Effector CD8-positive, alpha-beta T cell (primary cell): ENCODE results near the gene RTP2.
"Not testable (repeated sequence)": the region's sequence is repeated elsewhere in the genome, so short reads cannot be mapped to it uniquely, and the experiment has no call there.

Experiments
- DNase-seq: peaks from one replicate; lab custom pipeline; 2025; lab: John Stamatoyannopoulos, UW

The RTP2 gene

GRCh38 chr3:187713504-187713903, 11.1 kb upstream of the RTP2 start:
- DNase-seq, result no peak

- no peak for DNase-seq
These were observed 6.8 kb upstream of the RTP2 start for GRCh38 chr3:187709155-187709554.

GRCh38 chr3:187708696-187709095, 6.3 kb upstream of the RTP2 start:
- DNase-seq, result no peak

- no peak for DNase-seq
These were observed 4.6 kb upstream of the RTP2 start for GRCh38 chr3:187706971-187707370.

GRCh38 chr3:187705164-187705563, 2.8 kb upstream of the RTP2 start:
- no peak for DNase-seq

GRCh38 chr3:187700249-187700648, 2.1 kb downstream of the RTP2 start:
- no peak for DNase-seq

GRCh38 chr3:187698499-187699399, 3.6 kb downstream of the RTP2 start:
- no peak for DNase-seq

- no peak for DNase-seq
These were observed 6.3 kb downstream of the RTP2 start for GRCh38 chr3:187696021-187696420.

- no peak for DNase-seq
These were observed 6.9 kb downstream of the RTP2 start for GRCh38 chr3:187695449-187695848.

GRCh38 chr3:187694801-187695200, 7.6 kb downstream of the RTP2 start:
- no peak for DNase-seq

- no peak for DNase-seq
These were observed 8.9 kb downstream of the RTP2 start for GRCh38 chr3:187693431-187693830.

GRCh38 chr3:187689984-187690383, 12.4 kb downstream of the RTP2 start:
- DNase-seq, result no peak

- DNase-seq, result no peak
These were observed 15.6 kb downstream of the RTP2 start for GRCh38 chr3:187686621-187687273.

- no peak for DNase-seq
These were observed 16.4 kb downstream of the RTP2 start for GRCh38 chr3:187685948-187686347.

- no peak for DNase-seq
These were observed 17.5 kb downstream of the RTP2 start for GRCh38 chr3:187684880-187685279.

GRCh38 chr3:187684444-187684843, 17.9 kb downstream of the RTP2 start:
- DNase-seq, result no peak

- not testable (repeated sequence) for DNase-seq
These were observed 20.6 kb downstream of the RTP2 start for GRCh38 chr3:187681756-187682155.

- peak; percentile 31 for DNase-seq
These were observed 22.5 kb downstream of the RTP2 start for GRCh38 chr3:187679638-187680396.

GRCh38 chr3:187678726-187679268, 23.6 kb downstream of the RTP2 start:
- no peak for DNase-seq

- DNase-seq, result no peak
These were observed 24.8 kb downstream of the RTP2 start for GRCh38 chr3:187677604-187678003.

- DNase-seq, result no peak
These were observed 29.3 kb downstream of the RTP2 start for GRCh38 chr3:187673012-187673411.
